Occipital lobe (tissue), 2 donors: ENCODE measurements around the gene KLHL3. TPM values are rescaled to one million over a fixed set of nuclear protein-coding genes. Genes with fewer than 3 reads are reported as not detected.

ENCODE experiments used
- DNase-seq: peaks from one replicate; lab custom pipeline; 2025; lab: John Stamatoyannopoulos, UW
- total RNA-seq: library from RNA; depleted of rRNA; stranded (reverse); fragments of >200 nt; gene quantifications from one replicate; pipeline ENCODE4 v1.2.3, GENCODE V29; 2014

KLHL3 gene
- total RNA-seq, 1 donor from 2014 or later, result 8.7 TPM

DNA sequence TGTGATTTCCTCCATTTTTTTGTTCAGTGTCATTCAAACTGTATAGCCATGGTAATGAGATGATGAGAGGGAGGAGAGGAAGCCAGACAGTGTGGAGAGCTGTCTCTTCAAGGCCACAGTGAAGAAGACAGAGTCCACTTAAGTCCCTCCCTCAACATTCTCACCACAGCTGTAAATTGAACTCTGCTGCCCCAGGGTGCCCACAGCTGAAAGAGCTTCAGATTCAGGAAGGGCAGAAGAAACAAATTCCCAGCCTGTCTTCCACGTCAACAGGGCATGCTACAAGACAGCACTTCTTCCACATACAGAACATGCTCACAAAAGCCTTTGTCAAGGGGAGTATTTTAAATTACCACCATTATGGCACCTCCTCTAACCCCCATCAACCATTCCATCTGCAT lies 100.4 kb downstream of the KLHL3 start:
- DNase-seq, result no peak

DNA sequence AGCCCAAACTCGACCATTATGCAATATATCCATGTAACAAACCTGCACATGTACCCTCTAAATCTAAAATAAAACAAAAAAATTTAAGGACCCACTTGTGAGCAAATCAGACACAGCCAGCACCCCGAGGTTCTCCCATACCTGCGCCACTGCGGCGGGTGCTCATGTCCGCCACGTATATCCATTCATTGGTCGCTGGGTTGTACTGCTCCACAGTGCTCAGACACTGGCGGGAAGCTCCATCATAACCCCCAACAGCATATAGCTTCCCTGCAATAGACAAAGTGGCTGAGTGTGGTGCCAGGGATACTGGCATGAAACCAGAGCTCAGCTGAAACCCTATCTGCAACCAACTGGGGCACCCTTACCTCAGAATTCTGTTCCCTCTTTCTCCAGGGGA lies 102.0 kb downstream of the KLHL3 start:
- DNase-seq, result no peak

- no peak for DNase-seq
Measured at GRCh38 chr5:137632716-137633115, 103.2 kb downstream of the KLHL3 start.

DNA sequence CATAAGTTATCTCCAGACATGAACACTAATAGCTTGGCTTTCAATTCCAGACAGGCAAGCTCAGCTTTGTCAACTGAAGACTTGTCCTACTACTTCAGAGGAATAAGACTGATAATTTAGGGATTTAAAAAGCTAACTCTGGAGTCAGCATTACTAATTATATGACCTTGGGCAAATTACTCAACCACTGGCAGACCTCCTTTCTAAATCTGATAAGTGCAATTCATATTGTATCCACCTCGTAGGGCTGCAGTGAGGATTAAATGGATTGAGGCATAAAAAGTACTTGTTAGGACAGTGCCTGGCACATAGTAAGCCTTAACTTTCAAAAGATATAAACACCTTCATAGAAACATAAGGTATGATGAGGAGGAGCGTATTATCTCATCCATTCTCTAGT lies 104.4 kb downstream of the KLHL3 start:
- DNase-seq, result no peak

GRCh38 chr5:137630972-137631370 lies 104.9 kb downstream of the KLHL3 start:
- DNase-seq, result no peak

GRCh38 chr5:137630216-137630971 lies 105.5 kb downstream of the KLHL3 start:
- no peak for DNase-seq

DNA sequence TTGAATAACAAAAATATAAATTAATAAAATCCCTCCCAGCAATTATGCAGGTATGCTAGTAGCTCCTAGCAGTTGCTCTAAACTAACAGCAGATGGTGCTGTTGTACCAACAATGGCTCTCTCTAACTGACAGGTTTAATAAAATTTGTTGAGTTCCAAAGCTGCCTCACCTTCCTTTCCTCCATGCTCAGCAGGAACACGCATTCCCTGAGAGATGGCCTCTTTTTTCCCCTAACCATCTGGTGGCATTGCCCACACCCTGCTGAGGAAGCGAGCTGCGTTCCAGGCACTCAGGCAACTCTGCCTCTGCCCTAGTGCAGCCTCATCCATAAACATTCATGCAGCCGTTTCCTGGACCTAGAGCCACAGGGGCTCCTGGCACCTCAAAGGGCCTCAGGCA lies 106.2 kb downstream of the KLHL3 start:
- peak; percentile 29 for DNase-seq

GRCh38 chr5:137627706-137628105 lies 108.2 kb downstream of the KLHL3 start:
- no peak for DNase-seq

DNA sequence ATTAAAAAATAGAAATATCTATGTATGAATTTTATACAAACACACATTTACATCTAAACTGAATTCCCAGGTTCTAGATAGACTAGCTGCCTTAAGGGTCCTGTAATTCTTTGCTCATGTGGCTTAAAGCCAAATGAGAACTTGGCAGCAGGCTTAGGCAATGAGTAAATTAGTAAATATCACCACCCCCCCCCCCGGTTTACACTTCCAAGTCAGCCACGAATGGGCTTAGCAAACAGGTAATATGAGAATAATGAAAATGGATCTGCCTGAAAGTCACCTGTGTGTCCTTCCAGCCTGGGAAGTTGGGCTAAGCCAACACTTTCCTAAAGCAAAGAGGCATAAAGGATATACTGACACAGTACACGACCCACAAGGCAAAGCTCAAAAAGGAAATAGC lies 108.6 kb downstream of the KLHL3 start:
- no peak for DNase-seq

GRCh38 chr5:137624786-137625349 lies 111.0 kb downstream of the KLHL3 start:
- no peak for DNase-seq

GRCh38 chr5:137622850-137623249 lies 113.0 kb downstream of the KLHL3 start:
- DNase-seq, result peak; percentile 78

GRCh38 chr5:137621861-137622823 lies 113.7 kb downstream of the KLHL3 start:
- peak; percentile 19 for DNase-seq

GRCh38 chr5:137621306-137621705 lies 114.6 kb downstream of the KLHL3 start:
- DNase-seq, result no peak

DNA sequence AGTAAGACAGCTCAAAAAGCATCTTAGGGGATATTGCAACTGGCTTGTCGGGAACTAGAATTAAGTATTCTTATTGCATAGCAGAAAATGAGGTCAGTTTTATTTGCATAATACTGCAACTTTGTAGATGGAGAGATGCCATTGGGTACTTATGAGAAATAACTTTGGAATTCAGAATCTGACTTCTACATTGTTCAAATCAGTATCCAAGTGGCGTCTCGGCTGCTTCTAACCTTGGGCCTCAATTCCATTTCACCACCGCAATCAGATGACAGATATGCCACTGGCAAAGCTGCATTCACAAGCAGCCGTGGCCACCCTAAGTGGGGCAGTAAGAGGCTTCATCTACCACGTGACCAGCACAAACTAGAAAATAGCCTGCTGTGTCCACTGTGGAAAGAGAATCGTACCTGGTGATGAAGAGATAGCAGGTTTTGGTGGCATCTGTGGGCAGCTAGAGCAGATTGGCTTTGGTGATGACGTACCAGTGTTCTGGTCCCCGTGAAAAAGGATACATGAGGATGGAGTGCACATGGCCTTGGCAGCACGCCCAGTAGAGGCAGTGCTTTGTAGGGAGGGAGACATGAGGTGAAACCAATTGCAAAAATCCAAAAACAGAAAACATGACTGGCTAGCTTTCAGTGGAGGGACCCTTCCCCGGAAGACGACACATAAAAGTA lies 116.6 kb downstream of the KLHL3 start:
- peak; percentile 23 for DNase-seq

DNA sequence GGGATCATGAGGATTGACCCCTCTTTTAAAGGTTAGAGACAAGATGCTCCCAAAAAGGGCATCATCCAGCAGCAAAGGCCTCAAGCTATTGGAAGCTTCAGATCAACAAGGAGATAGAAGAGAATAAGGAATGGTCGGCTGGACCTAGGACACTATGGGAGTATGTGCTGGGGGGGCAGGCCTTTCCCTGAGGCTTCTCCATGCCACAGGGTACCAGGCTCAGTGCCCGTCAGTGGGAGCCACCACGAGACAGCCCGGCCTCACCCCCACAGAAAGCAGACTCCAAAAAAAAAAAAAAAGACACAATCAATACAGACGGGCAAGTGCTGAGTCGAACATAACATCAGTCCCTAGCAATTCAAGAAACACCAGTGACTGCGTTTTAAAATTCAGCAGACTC lies 117.4 kb downstream of the KLHL3 start:
- no peak for DNase-seq

DNA sequence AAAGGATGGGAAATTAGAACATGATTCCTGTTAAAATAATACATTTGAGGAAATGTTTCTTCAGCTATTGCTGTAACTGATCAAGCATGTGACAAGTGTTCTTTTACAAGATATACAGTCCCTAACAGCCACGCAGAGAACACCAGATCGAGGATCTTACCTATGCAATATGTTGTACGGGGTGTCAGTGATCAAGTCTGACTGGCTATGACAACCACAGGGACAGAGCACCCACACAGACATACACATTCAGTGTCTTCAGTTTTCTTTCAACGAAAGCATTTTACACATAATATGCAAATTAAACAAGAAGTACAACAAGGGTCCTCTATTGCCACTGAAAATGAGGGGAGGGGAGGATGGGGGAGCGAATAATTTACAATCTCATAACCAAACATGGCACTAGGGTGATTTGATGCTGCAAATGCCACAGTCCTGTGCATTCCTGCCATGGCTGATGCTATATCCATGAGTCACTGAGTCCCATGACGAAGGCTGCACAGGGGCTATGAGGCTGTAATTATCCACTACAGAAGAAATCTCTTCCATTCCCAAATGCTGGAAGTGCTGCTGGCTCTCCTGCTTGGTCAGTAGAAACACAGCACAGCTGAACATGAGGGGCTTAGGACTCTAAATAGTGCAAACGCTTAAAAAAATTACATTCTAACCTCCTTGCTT lies 118.2 kb downstream of the KLHL3 start:
- no peak for DNase-seq

GRCh38 chr5:137616046-137616445 lies 119.8 kb downstream of the KLHL3 start:
- DNase-seq, result no peak

- no peak for DNase-seq
Measured at GRCh38 chr5:137615171-137615775, 120.6 kb downstream of the KLHL3 start.

- DNase-seq, result no peak
Measured at GRCh38 chr5:137613554-137614265, 122.2 kb downstream of the KLHL3 start.

DNA sequence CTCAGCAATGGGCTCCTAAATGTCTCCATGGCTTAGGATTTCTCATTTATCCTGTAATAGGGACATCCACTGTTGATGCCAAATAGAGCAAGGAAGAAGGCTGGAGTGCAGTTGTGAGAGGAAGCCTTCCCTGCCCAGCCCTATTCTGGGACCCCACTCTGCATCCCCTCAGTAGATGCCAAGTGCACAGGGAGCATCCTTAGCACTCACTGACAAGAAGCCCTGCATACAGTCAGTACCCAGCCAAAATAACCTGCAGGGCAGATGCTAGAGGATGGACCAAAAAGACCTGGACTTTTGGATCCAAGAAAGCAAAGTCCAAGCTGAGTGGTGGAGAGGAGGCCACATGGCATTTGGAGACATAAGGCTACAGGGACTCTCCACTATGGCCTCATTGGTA lies 123.3 kb downstream of the KLHL3 start:
- no peak for DNase-seq
